K562 (cell line): ENCODE data around the gene POU3F1. TPM values are rescaled to one million over a fixed set of nuclear protein-coding genes. Genes with fewer than 3 reads are reported as not detected.

ENCODE experiments used
- ATAC-seq: fragments of 200-7000 bp; cut with Tn5 transposase; 3 replicates; pipeline ENCODE4 v1.9.1; 2020; ENCODE audit warnings: moderate library complexity
- BruUV-seq: library from RNA; stranded (reverse); fragments of 400-500 nt; replicated peaks from 2 replicates; lab custom pipeline; 2021; lab: Mats Ljungman, UMichigan
- CTCF ChIA-PET: fragments of 300-600 bp; formaldehyde crosslinking; extraction: SDS; loops from one replicate; lab custom pipeline; 2021; ENCODE audit warnings: low intra/inter-chr PET ratio; lab: Yijun Ruan, JAX
- POLR2A ChIA-PET: fragments of 300-600, 350-650 bp; sonication (Branson Sonifier 250); formaldehyde crosslinking; extraction: SDS; loops from one replicate; lab custom pipeline; 2021; ENCODE audit warnings: antibody characterized with exemption, inconsistent platforms; lab: Yijun Ruan, JAX
- DNase-seq, 4 experiments: peaks; one replicate each; pipeline versions ENCODE4 v3.0.0 to v3.0.0-alpha.2; 2011 to 2018; ENCODE audit warnings: low spot score in 3 of 4, mixed read lengths in 3 of 4; ENCODE audit errors: extremely low read depth in 1 of 4
- FAIRE-seq: peaks from 2 replicates; lab custom pipeline; 2011; peaks lifted over from hg19 to GRCh38; lab: Jason Lieb, UNC
- H2AFZ ChIP-seq: 2 replicates; pipeline ENCODE4 v1.6.0; 2011; ENCODE audit warnings: low read depth, low read length, control low read depth, inconsistent platforms
- H3K27ac ChIP-seq: fragments of 200-600 bp; 3 replicates; pipeline ENCODE4 v1.8.0; 2011; ENCODE audit warnings: low read depth, mild to moderate bottlenecking, control low read depth, inconsistent platforms, low read length, moderate library complexity, mixed read lengths; ENCODE audit errors: extremely low read depth
- H3K27me3 ChIP-seq, 2 experiments: fragments of 300-600 bp in 1 of 2; 2 replicates in 1 of 2; 3 replicates in 1 of 2; pipeline versions ENCODE4 v1.6.0 to v1.8.0; 2011; ENCODE audit warnings: inconsistent platforms in 2 of 2, low read length in 2 of 2, mild to moderate bottlenecking in 1 of 2, mixed read lengths in 1 of 2, moderate library complexity in 1 of 2; ENCODE audit not compliant: control insufficient read depth in 2 of 2, insufficient read depth in 2 of 2
- H3K36me3 ChIP-seq: fragments of 300-600 bp; 3 replicates; pipeline ENCODE4 v1.8.0; 2011; ENCODE audit warnings: mild to moderate bottlenecking, low read length, inconsistent platforms; ENCODE audit not compliant: control insufficient read depth, insufficient read depth
- H3K4me1 ChIP-seq, 2 experiments: fragments of 200-600 bp in 1 of 2; replicated peaks in 1 of 2; 2 replicates in 1 of 2; 3 replicates in 1 of 2; pipeline versions ENCODE4 v1.5.1 to v1.8.0; 2011; ENCODE audit warnings: inconsistent platforms in 2 of 2, low read length in 2 of 2, mild to moderate bottlenecking in 1 of 2, mixed read lengths in 1 of 2, moderate library complexity in 1 of 2; ENCODE audit not compliant: control insufficient read depth in 2 of 2, insufficient read depth in 2 of 2
- H3K4me2 ChIP-seq: 2 replicates; pipeline ENCODE4 v1.6.1; 2011; ENCODE audit warnings: low read length, control low read depth, inconsistent platforms, mixed read lengths; ENCODE audit not compliant: insufficient read depth
- H3K4me3 ChIP-seq: fragments of 200-600 bp; sonication (generic), shearing (Covaris generic); 2 replicates; pipeline ENCODE4 v1.5.1; 2016; ENCODE audit warnings: control low read depth, inconsistent platforms
- H3K79me2 ChIP-seq: fragments of 200-600 bp; 3 replicates; pipeline ENCODE4 v1.8.0; 2011; ENCODE audit warnings: low read length, inconsistent platforms; ENCODE audit not compliant: control insufficient read depth, insufficient read depth
- H3K9ac ChIP-seq, 2 experiments: 2 replicates each; pipeline versions ENCODE4 v1.6.0 to v1.6.1; 2011; ENCODE audit warnings: low read depth in 2 of 2, low read length in 2 of 2, control low read depth in 1 of 2, inconsistent platforms in 1 of 2, mild to moderate bottlenecking in 1 of 2, mixed read lengths in 1 of 2; ENCODE audit not compliant: insufficient read depth in 1 of 2
- H3K9me1 ChIP-seq: one replicate; pipeline ENCODE4 v1.6.0; 2011; ENCODE audit warnings: inconsistent platforms, mild to moderate bottlenecking, low read length, moderate library complexity; ENCODE audit not compliant: control insufficient read depth, insufficient read depth
- H3K9me3 ChIP-seq: replicated peaks from 2 replicates; pipeline ENCODE4 v1.5.1; 2011; ENCODE audit warnings: low read depth, low read length, inconsistent platforms; ENCODE audit not compliant: control insufficient read depth, insufficient read depth
- H4K20me1 ChIP-seq: replicated peaks from 2 replicates; pipeline ENCODE4 v1.6.1; 2011; ENCODE audit warnings: low read length, inconsistent platforms, mixed read lengths; ENCODE audit not compliant: control insufficient read depth, insufficient read depth
- DNMT1 ChIP-seq: fragments of 450-650 bp; IDR thresholded peaks from 2 replicates; pipeline ENCODE4 v1.6.1; 2016; ENCODE audit warnings: antibody characterized with exemption, mild to moderate bottlenecking
- RBM25 ChIP-seq: fragments of 200-400 bp; formaldehyde crosslinking; IDR thresholded peaks from 2 replicates; pipeline ENCODE4 v1.6.1; 2018; ENCODE audit warnings: low read length, low read depth, moderate library complexity; ENCODE audit not compliant: severe bottlenecking
- ZSCAN29 ChIP-seq: fragments of 450-650 bp; IDR thresholded peaks from 2 replicates; pipeline ENCODE4 v1.6.1; 2017
- WGBS: fragments of 100-300 bp; shearing (Covaris generic); methylation state at CpG from one replicate; pipeline ENCODE4 v1.1.6; 2016; ENCODE audit warnings: low coverage, mixed read lengths; ENCODE audit not compliant: insufficient coverage; ENCODE audit errors: missing lambda C conversion rate; 5-methylcytosine and 5-hydroxymethylcytosine counted together
- in situ Hi-C: fragments of 300-500 bp; cut with MboI; formaldehyde crosslinking; loops from 4 replicates; pipeline ENCODE4 v1.15.0; 2018; ENCODE audit warnings: inconsistent platforms, mixed read lengths
- intact Hi-C: fragments of 100-400 bp; cut with micrococcal nuclease; formaldehyde crosslinking; loops from 2 replicates; pipeline ENCODE4 v1.14.2; 2022
- polyA plus RNA-seq, 8 experiments: library from polyadenylated mRNA; depleted of rRNA in 4 of 8; stranded (reverse) in 5 of 8; unstranded in 3 of 8; fragments of >200 nt; fragmentation: Nextera tagmentation in 2 of 8; fragmentation: Illumina TruSeq in 1 of 8; extraction: Ambion mirVana in 2 of 8; extraction: Trizol in 1 of 8; gene quantifications; 2 replicates each; pipeline versions ENCODE4 v1.2.1 to v1.2.3, GENCODE V29; 2011 to 2014; ENCODE audit warnings: inconsistent platforms in 1 of 8, missing spikeins in 1 of 8
- total RNA-seq, 7 experiments: library from RNA; depleted of rRNA in 6 of 7; stranded (reverse); fragments of >200 nt in 6 of 7; fragmentation: Illumina TruSeq in 2 of 7; extraction: Trizol in 2 of 7; gene quantifications; 2 replicates each; pipeline versions ENCODE4 v1.2.1 to v1.2.3, GENCODE V29; 2011 to 2021; ENCODE audit warnings: low replicate concordance in 1 of 7
- TF ChIP-seq, protein P1 (sequence below): fragments of 450-650 bp; IDR thresholded peaks from 2 replicates; pipeline ENCODE4 v1.7.0; 2016; ENCODE audit warnings: borderline replicate concordance

Gene POU3F1
- total and polyA plus RNA-seq, 9 of the 15 experiments (the other 6 are each of a cell fraction or from before 2014, with no cell fraction given), result 0.09 TPM; not detected in 8

- Histone ChIP-seq H3K9me3 (no peaks in the 10 kb centered on the region), H3K9me1 (no peaks in the 10 kb centered on the region)
Observed at GRCh38 chr1:38061290-38061689, 14.7 kb upstream of the POU3F1 start.

More at GRCh38 chr1:38061290-38061689, 14.7 kb upstream of the POU3F1 start:
- H3K4me2 ChIP-seq, result no peak overlapping the region
- ChIA-PET CTCF (no interaction called here), POLR2A (interaction anchor here (0.6 to 2.2 kb wide), 3 partner anchors 9 to 782 kb away, joined by 3 to 5 read pairs (median 3); no protein-coding TSS in a partner anchor)
- WGBS, result 45% methylated on average over 1 of the region's 1 CpG
- TF ChIP-seq DNMT1 (no peak), RBM25 (peak; percentile 93), ZSCAN29 (no peak)
- TF ChIP-seq, protein P1, sequence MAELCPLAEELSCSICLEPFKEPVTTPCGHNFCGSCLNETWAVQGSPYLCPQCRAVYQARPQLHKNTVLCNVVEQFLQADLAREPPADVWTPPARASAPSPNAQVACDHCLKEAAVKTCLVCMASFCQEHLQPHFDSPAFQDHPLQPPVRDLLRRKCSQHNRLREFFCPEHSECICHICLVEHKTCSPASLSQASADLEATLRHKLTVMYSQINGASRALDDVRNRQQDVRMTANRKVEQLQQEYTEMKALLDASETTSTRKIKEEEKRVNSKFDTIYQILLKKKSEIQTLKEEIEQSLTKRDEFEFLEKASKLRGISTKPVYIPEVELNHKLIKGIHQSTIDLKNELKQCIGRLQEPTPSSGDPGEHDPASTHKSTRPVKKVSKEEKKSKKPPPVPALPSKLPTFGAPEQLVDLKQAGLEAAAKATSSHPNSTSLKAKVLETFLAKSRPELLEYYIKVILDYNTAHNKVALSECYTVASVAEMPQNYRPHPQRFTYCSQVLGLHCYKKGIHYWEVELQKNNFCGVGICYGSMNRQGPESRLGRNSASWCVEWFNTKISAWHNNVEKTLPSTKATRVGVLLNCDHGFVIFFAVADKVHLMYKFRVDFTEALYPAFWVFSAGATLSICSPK, result no peak
- FAIRE-seq (no peak), ATAC-seq (no peak), DNase-seq (no peak)
- H3K27me3 ChIP-seq, result peaks cover 2 to 9% of the 10 kb centered on the region in 2 experiments; a peak in 1 of 5 replicates
- H3K4me1 ChIP-seq, result peaks cover 12 to 21% of the 10 kb centered on the region in 2 experiments; a peak in 4 of 5 replicates
- no peak overlapping the region for H3K27ac ChIP-seq
- H3K79me2 ChIP-seq, result no peaks in the 10 kb centered on the region
- BruUV-seq, result no TSS peak
- intact Hi-C loops, result no loop called here
- in situ Hi-C loops, result no loop called here
- no peak overlapping the region for H3K4me3 ChIP-seq
- H3K36me3 ChIP-seq, result no peaks in the 10 kb centered on the region
- no peaks in the 10 kb centered on the region for H4K20me1 ChIP-seq
- no peak overlapping the region for H3K9ac ChIP-seq
- H2AFZ ChIP-seq, result no peak overlapping the region
